B cell (primary cell): Measurements from ENCODE around the gene CDIP1. TPM values are rescaled to one million over a fixed set of nuclear protein-coding genes. Genes with fewer than 3 reads are reported as not detected.

Experiments
- ATAC-seq: fragments of 200-7000 bp; cut with Tn5 transposase; one replicate; pipeline ENCODE4 v1.10.0; 2021; ENCODE audit warnings: low read depth, mild to moderate bottlenecking, moderate number of reproducible peaks, moderate library complexity
- CTCF ChIA-PET: fragments of 350-600 bp; sonication (Branson Sonifier 250); formaldehyde crosslinking; loops from one replicate; lab custom pipeline; 2021; ENCODE audit warnings: antibody characterized with exemption, inconsistent platforms; lab: Charles Lee
- POLR2A ChIA-PET: fragments of 350-600 bp; sonication (Branson Sonifier 250); formaldehyde crosslinking; loops from one replicate; lab custom pipeline; 2021; ENCODE audit warnings: antibody characterized with exemption; lab: Charles Lee
- DNase-seq: peaks from one replicate; pipeline ENCODE4 v3.0.0; 2013
- H2AFZ ChIP-seq: 2 replicates; pipeline ENCODE4 v1.6.1; 2012; ENCODE audit warnings: mild to moderate bottlenecking, low read depth, low read length; ENCODE audit not compliant: insufficient read depth, poor library complexity, severe bottlenecking
- H3K27ac ChIP-seq, 2 donors: 1 replicate in 1 of 2; 2 replicates in 1 of 2; pipeline ENCODE4 v1.5.1; 2012 to 2013; ENCODE audit warnings: low read length in 2 of 2, mild to moderate bottlenecking in 2 of 2, moderate library complexity in 1 of 2
- H3K27me3 ChIP-seq, 4 experiments: fragments of 200-600 bp in 1 of 4; sonication (generic) in 1 of 4; replicated peaks in 1 of 4; 1 replicate in 2 of 4; 2 replicates in 2 of 4; pipeline versions ENCODE4 v1.6.1 to v1.7.0; 2013 to 2016; ENCODE audit warnings: low read length in 3 of 4, mild to moderate bottlenecking in 2 of 4, mixed read lengths in 1 of 4, moderate library complexity in 1 of 4; ENCODE audit not compliant: insufficient read depth in 4 of 4, control insufficient read depth in 3 of 4; ENCODE audit errors: control extremely low read depth in 1 of 4
- H3K36me3 ChIP-seq, 2 experiments: replicated peaks in 1 of 2; 1 replicate in 1 of 2; 2 replicates in 1 of 2; pipeline versions ENCODE4 v1.6.1 to v1.7.1; 2013; ENCODE audit warnings: low read length in 1 of 2; ENCODE audit not compliant: insufficient read depth in 2 of 2, control insufficient read depth in 1 of 2; ENCODE audit errors: control extremely low read depth in 1 of 2, extremely low read depth in 1 of 2
- H3K4me1 ChIP-seq, 2 donors: fragments of 200-600 bp in 1 of 2; sonication (generic) in 1 of 2; 1 replicate in 1 of 2; 2 replicates in 1 of 2; pipeline versions ENCODE4 v1.5.1 to v1.6.1; 2013 to 2017; ENCODE audit warnings: low read length in 2 of 2; ENCODE audit not compliant: control insufficient read depth in 2 of 2, insufficient read depth in 2 of 2
- H3K4me2 ChIP-seq: replicated peaks from 2 replicates; pipeline ENCODE3; 2012; ENCODE audit warnings: mild to moderate bottlenecking, low read depth, low read length; ENCODE audit not compliant: poor library complexity, severe bottlenecking
- H3K4me3 ChIP-seq, 5 experiments: fragments of 200-600 bp in 1 of 5; sonication (generic) in 1 of 5; 1 replicate in 3 of 5; 2 replicates in 2 of 5; pipeline versions ENCODE4 v1.5.1 to v1.7.0; 2011 to 2016; ENCODE audit warnings: low read length in 4 of 5, mild to moderate bottlenecking in 4 of 5, low read depth in 2 of 5, control low read depth in 1 of 5, moderate library complexity in 1 of 5; ENCODE audit not compliant: insufficient read depth in 1 of 5; ENCODE audit errors: control extremely low read depth in 1 of 5, extremely low read depth in 1 of 5
- H3K79me2 ChIP-seq: fragments of 200-600 bp; sonication (generic); one replicate; pipeline ENCODE4 v1.6.0; 2016; ENCODE audit warnings: low read length; ENCODE audit not compliant: control insufficient read depth, insufficient read depth
- H3K9ac ChIP-seq: fragments of 200-600 bp; sonication (generic); 2 replicates; pipeline ENCODE4 v1.6.1; 2017; ENCODE audit warnings: mild to moderate bottlenecking, low read length, moderate library complexity
- H3K9me3 ChIP-seq, 3 donors: one replicate each; pipeline versions ENCODE4 v1.6.1 to v1.7.1; 2013; ENCODE audit warnings: low read length in 2 of 3; ENCODE audit not compliant: control insufficient read depth in 2 of 3, insufficient read depth in 1 of 3; ENCODE audit errors: control extremely low read depth in 1 of 3
- H4K20me1 ChIP-seq: 2 replicates; pipeline ENCODE4 v1.6.0; 2012; ENCODE audit warnings: mild to moderate bottlenecking, low read length; ENCODE audit not compliant: insufficient read depth, control insufficient read depth, poor library complexity, severe bottlenecking
- H3K27ac Mint-ChIP-seq: one replicate; pipeline ENCODE4 v1.8.0; 2021; ENCODE audit warnings: mixed read lengths
- H3K27me3 Mint-ChIP-seq: one replicate; pipeline ENCODE4 v1.8.0; 2021; ENCODE audit warnings: mixed read lengths
- H3K4me1 Mint-ChIP-seq: one replicate; pipeline ENCODE4 v1.8.0; 2021; ENCODE audit warnings: mixed read lengths
- H3K4me3 Mint-ChIP-seq: one replicate; pipeline ENCODE4 v1.8.0; 2021; ENCODE audit warnings: mixed read lengths
- H3K9me3 Mint-ChIP-seq: one replicate; pipeline ENCODE4 v1.8.0; 2022; ENCODE audit warnings: mixed read lengths; ENCODE audit not compliant: insufficient read depth
- EZH2 ChIP-seq: IDR thresholded peaks from 2 replicates; pipeline ENCODE4 v1.6.1; 2012; ENCODE audit warnings: borderline replicate concordance, low read depth, mild to moderate bottlenecking, moderate library complexity, low read length; ENCODE audit not compliant: insufficient read depth, poor library complexity, severe bottlenecking
- WGBS: methylation state at CpG from one replicate; pipeline ENCODE4 v1.1.5; 2013; ENCODE audit warnings: missing lambda C conversion rate; ENCODE audit not compliant: insufficient coverage; 5-methylcytosine and 5-hydroxymethylcytosine counted together
- intact Hi-C: fragments of 100-400 bp; cut with micrococcal nuclease; formaldehyde crosslinking; loops from one replicate; pipeline ENCODE4 v1.10.0; 2022
- polyA plus RNA-seq: library from polyadenylated mRNA; depleted of rRNA; stranded (reverse); fragments of >200 nt; gene quantifications from 2 replicates; pipeline ENCODE4 v1.2.3, GENCODE V29; 2012
- total RNA-seq, 2 donors: library from RNA; stranded (reverse); fragments of 120-200 nt in 1 of 2; gene quantifications; 1 replicate in 1 of 2; 2 replicates in 1 of 2; pipeline versions ENCODE4 v1.2.3 to v1.2.4, GENCODE V29; 2013 to 2022
- TF ChIP-seq, protein P1 (sequence below): fragments of 200-600 bp; IDR thresholded peaks from one replicate; pipeline ENCODE4 v1.8.0; 2022; ENCODE audit warnings: antibody characterized with exemption, mild to moderate bottlenecking

The CDIP1 gene
- total and polyA plus RNA-seq, 2 donors (not counting 1 experiment from before 2014, with no cell fraction given): 12.8 to 20.3 TPM

- Histone ChIP-seq H3K27me3 (no peaks in the 10 kb centered on the region), H3K4me3 (no peak overlapping the region), H3K79me2 (no peaks in the 10 kb centered on the region), H2AFZ (no peak overlapping the region), H4K20me1 (no peaks in the 10 kb centered on the region), H3K9ac (no peak overlapping the region), H3K36me3 (peaks cover 0 to 10% of the 10 kb centered on the region in 2 experiments), H3K4me2 (no peak overlapping the region), H3K4me1 (peaks cover 0 to 2% of the 10 kb centered on the region in 2 donors), H3K9me3 (peaks cover 0 to 3% (median 0%) of the 10 kb centered on the region in 3 donors), H3K27ac (no peak overlapping the region)
- Mint-ChIP-seq H3K27ac (no peak overlapping the region), H3K9me3 (no peaks in the 10 kb centered on the region), H3K4me1 (peaks cover 7% of the 10 kb centered on the region), H3K27me3 (no peaks in the 10 kb centered on the region), H3K4me3 (no peak overlapping the region)
- intact Hi-C loops: no loop called here
- POLR2A ChIA-PET: interaction anchor here (0.7 kb wide), 1 partner anchor 84 kb away, joined by 3 read pairs; no protein-coding TSS in a partner anchor
- ATAC-seq (no peak), DNase-seq (no peak)
- TF ChIP-seq, protein P1, sequence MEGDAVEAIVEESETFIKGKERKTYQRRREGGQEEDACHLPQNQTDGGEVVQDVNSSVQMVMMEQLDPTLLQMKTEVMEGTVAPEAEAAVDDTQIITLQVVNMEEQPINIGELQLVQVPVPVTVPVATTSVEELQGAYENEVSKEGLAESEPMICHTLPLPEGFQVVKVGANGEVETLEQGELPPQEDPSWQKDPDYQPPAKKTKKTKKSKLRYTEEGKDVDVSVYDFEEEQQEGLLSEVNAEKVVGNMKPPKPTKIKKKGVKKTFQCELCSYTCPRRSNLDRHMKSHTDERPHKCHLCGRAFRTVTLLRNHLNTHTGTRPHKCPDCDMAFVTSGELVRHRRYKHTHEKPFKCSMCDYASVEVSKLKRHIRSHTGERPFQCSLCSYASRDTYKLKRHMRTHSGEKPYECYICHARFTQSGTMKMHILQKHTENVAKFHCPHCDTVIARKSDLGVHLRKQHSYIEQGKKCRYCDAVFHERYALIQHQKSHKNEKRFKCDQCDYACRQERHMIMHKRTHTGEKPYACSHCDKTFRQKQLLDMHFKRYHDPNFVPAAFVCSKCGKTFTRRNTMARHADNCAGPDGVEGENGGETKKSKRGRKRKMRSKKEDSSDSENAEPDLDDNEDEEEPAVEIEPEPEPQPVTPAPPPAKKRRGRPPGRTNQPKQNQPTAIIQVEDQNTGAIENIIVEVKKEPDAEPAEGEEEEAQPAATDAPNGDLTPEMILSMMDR: no peak
- TF ChIP-seq EZH2: no peak
- WGBS: 93% methylated on average over 5 of the region's 10 CpGs
- CTCF ChIA-PET: interaction anchor here (0.5 kb wide), 1 partner anchor 11 kb away, joined by 3 read pairs; no protein-coding TSS in a partner anchor
These were observed 69.6 kb downstream of the CDIP1 start for GRCh38 chr16:4468972-4469371.

DNA sequence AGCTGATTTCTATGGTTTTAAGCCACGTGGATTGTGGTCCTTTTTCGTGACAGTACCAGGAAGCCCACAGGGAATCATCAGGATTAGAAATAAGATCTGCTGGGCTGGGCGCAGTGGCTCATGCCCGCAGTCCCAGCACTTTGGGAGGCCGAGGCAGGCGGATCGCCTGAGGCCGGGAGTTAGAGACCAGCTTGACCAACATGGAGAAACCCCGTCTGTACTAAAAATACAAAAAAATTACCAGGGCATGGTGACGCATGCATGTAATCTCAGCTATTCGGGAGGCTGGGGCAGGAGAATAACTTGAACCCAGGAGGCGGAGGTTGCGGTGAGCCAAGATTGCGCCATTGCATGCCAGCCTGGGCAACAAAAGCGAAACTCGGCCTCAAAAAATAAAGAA is 70.7 kb downstream of the CDIP1 start:
- peaks cover 3% of the 10 kb centered on the region for H3K4me1 Mint-ChIP-seq

More for the DNA sequence above, 70.7 kb downstream of the CDIP1 start:
- H3K27ac Mint-ChIP-seq: no peak overlapping the region
- H3K36me3 ChIP-seq: peaks cover 0 to 20% of the 10 kb centered on the region in 2 experiments
- TF ChIP-seq, protein P1: no peak
- no peak for TF ChIP-seq EZH2
- no peaks in the 10 kb centered on the region for H3K9me3 Mint-ChIP-seq
- H3K27ac ChIP-seq: no peak overlapping the region
- no peaks in the 10 kb centered on the region for H3K4me1 ChIP-seq
- CTCF ChIA-PET: interaction anchor here (0.9 kb wide), 1 partner anchor 38 kb away, joined by 3 read pairs; no protein-coding TSS in a partner anchor
- no peak overlapping the region for H3K4me2 ChIP-seq
- no peaks in the 10 kb centered on the region for H4K20me1 ChIP-seq
- 97% methylated on average over 14 of the region's 16 CpGs for WGBS
- ATAC-seq: no peak
- H3K9ac ChIP-seq: no peak overlapping the region
- no peaks in the 10 kb centered on the region for H3K9me3 ChIP-seq
- POLR2A ChIA-PET: interaction anchor here (0.6 to 0.7 kb wide), 2 partner anchors 63 to 182 kb away, joined by 5 to 6 read pairs; no protein-coding TSS in a partner anchor
- no peak overlapping the region for H2AFZ ChIP-seq
- H3K27me3 Mint-ChIP-seq: no peaks in the 10 kb centered on the region
- no peaks in the 10 kb centered on the region for H3K27me3 ChIP-seq
- intact Hi-C loops: no loop called here
- H3K4me3 Mint-ChIP-seq: no peak overlapping the region
- no peak for DNase-seq
- H3K79me2 ChIP-seq: no peaks in the 10 kb centered on the region
- H3K4me3 ChIP-seq: no peak overlapping the region
